HG03108 (cell line): ENCODE data around the gene MT1HL1.
"Not testable (repeated sequence)": the region's sequence is repeated elsewhere in the genome, so short reads cannot be mapped to it uniquely, and the experiment has no call there.

ENCODE experiments used
- ATAC-seq: cut with Tn5 transposase; IDR thresholded peaks from one replicate; pipeline ENCODE4 v1.9.1; 2021; ENCODE audit warnings: moderate library complexity; ENCODE audit not compliant: unreplicated experiment

MT1HL1 gene

DNA sequence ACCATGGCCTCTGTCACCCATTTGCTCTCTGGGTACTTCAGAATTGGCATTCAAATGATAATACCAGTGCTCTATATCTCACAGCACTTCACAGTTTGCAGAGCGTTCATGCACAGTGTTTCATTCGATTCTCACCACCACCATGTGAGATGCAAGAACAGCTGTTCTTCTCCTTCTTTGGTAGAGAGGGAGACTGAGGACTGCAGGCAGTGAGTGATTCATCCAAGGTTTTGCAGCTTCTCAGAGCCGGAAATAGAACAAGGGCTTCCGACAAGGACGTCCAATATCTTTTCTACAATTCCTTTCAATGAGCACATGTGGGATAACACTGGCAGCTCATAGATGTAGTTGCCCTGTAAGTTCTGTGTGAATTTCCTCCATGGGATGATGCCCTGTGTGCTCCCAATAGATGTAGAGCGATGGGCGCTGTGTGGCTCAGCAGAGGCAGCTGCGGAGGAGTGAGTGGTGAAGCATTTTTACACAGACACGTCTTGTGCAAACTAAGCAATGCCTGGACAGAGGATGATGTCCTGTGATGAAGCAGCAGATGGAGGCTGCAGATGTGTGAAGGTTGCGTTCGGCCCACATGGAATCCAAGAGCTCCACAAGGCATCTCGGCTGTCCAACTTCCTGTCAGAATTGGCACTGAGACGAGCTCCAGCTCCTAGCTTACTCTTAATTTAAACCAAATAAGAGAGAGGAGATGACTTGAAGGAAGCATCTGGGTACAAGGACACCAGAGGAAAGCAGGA lies 24.9 kb downstream of the MT1HL1 start:
- ATAC-seq: no peak

DNA sequence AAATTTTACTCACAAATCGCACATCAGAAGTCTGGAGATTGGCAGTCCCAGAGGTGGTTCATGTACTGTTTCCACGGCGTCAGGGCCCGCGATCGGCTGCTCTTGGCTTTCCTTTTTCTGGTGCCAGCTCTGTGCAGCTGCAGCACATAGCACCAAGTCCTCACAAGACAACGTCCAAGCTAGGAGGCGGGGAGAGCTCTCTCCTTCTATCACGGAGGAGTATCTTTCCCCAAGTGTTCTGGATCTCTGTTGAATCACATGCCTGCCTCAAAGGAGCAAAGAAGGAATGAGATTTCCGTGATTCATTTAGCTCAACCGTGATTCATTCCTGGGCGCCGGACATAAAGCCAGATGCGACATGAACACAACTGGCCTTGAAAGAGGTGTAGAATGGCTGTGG lies 25.5 kb downstream of the MT1HL1 start:
- no peak for ATAC-seq

DNA sequence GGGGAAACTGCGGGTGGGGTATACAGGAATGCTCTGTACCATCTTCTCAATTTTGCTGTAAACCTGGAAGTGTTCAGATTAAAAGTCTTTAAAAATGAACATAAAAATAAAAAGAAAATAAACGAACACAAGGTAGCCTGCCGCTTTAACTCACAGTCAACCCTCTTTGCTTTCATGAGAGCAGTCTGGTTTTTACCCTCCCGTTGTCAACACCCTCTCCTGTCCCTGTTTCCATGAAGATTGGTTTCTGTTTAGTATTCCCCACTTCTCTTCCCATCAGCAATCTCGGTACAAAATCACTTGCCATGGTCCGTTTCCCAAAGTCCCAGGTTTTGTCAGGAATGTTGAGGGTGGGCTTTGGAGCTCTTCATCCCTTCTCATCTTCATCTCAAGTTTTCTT lies 28.8 kb downstream of the MT1HL1 start:
- no peak for ATAC-seq

DNA sequence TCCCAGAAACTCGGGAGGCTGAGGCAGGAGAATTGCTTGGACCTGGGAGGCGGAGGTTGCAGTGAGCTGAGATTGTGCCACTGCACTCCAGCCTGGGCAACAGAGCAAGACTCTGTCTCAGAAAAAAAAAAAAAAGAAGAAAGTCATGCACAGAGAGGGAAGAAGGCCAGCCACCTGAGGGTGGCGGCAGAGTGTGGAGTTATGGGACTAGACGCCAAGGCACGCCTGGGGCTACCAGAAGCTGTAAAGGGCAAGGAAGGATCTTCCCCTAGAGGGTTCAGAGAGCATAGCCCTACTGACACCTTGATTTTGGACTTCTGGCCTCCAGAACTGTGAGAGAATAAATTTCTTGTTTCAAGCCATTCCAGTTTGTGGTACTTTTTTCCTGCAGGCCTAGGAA lies 30.2 kb downstream of the MT1HL1 start:
- ATAC-seq: not testable (repeated sequence)

DNA sequence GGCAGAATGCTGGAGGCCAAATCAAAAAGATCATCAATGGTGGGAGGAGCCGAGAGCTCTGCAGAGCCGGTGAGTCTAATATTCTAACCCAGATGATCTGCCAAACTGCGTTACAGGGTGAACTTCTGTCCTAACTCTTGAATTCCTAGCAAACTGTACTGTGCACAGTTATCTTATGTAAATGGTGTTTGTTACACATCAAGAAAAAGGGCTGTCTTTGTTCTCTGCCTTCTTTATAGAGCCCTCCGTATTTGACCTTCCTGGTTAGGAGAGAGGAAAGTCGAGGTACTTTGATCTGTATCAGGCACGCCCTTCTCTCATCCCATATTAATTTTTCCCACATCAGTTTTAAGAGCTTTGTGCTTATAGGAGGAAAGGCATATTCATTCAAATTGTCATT lies 37.6 kb downstream of the MT1HL1 start:
- no peak for ATAC-seq

DNA sequence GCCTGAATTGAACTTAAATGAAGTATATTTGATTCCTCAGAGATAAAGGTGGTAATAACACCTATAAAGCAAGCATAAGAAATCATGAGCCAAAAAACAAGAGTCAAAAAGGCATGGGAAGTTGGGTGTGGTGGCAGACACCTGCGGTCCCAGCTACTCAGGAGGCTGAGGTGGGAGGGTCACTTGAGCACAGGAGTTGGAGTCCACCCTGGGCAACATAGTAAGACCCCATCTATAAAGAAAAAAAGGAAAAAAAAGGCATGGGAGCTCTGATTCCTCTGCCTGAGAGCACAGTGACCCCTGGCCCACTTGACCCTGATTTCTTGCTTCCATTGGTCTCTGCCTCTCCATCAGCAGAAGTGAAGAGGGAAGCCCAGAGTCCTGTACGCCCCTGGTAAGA lies 40.3 kb downstream of the MT1HL1 start:
- no peak for ATAC-seq

DNA sequence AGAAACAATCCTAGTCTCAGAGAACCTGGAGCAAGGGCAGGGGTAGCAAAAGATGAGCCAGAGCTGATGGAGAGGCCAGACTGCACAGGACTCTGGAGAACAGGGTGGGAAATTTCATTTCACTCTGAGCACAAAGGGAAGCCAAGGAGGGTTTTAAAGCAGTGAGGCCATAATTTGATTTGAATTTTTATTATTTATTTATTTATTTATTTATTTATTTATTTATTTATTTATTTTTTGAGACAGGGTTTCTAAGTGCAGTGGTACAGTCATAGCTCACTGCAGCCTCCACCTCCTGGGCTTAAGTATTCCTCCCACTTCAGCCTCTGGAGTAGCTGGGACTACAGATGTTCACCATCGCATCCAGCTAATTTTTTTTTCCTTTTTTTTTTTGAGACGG lies 45.1 kb downstream of the MT1HL1 start:
- no peak for ATAC-seq

DNA sequence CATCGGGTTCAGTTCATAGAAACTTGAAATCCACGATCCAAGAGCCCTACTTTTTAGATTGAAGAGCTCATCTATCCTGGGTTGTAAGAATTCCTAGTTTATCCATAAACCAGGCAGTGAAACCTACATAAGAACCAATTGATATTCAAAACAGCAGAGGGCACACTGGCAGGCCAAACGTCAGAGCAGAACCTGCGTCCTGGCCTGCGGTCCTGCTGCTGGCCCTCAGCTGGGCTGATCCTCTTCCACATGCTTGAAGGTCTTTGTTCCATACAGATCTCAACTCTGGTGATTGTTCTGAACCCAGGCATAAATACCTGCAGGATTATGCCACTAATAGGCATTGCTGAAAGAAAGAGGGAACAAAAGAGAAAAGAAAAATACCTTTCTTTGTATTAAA lies 47.0 kb downstream of the MT1HL1 start:
- no peak for ATAC-seq
